NCI-H69 (cell line): ENCODE data around the gene TBCA.
A peak's percentile ranks its signal among the peaks of the same experiment; 100 is the strongest.
"Not testable (repeated sequence)": the region's sequence is repeated elsewhere in the genome, so short reads cannot be mapped to it uniquely, and the experiment has no call there.

Experiments used
- DNase-seq: peaks from one replicate; lab custom pipeline; 2025; lab: John Stamatoyannopoulos, UW

The TBCA gene

GRCh38 chr5:77709340-77709739, 66.8 kb downstream of the TBCA start:
- no peak for DNase-seq

DNA sequence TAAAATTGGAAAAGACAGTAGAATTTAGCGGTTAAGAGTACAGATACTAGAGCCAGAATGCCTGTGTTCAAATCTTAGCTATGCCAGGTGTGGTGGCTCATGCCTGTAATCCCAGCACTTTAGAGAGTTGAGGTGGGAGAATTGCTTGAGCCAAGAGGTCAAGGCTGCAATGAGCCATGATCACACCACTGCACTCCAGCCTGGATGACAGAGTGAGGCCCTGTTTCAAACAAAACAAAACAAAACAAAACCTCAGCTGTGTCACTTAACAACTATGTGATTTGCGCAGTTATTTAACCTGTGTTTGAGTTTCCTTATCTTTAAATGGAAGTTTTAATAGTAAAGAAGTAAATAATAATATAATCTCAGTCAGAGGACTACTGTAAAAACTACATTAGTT, 68.3 kb downstream of the TBCA start:
- no peak for DNase-seq

GRCh38 chr5:77699569-77699968, 76.6 kb downstream of the TBCA start:
- DNase-seq = not testable (repeated sequence)

DNA sequence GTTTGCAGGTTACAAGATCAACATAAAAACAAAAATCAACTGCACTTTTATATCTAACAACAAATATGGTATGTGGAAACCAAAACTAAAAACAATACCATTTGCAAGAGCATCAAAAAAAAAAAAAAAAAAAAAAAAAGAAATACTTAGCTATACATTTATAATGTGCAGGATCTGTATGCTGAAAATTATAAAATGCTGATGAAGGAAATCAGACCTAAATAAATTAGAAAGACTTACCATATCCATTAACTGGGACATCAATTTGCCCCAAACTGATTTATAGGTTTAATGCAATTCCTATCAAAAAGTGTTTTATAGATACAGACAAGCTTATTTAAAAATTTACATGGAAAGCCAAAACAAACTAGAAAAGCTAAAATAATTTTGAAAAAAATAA, 77.2 kb downstream of the TBCA start:
- no peak for DNase-seq

GRCh38 chr5:77697692-77698091, 78.4 kb downstream of the TBCA start:
- DNase-seq = no peak

DNA sequence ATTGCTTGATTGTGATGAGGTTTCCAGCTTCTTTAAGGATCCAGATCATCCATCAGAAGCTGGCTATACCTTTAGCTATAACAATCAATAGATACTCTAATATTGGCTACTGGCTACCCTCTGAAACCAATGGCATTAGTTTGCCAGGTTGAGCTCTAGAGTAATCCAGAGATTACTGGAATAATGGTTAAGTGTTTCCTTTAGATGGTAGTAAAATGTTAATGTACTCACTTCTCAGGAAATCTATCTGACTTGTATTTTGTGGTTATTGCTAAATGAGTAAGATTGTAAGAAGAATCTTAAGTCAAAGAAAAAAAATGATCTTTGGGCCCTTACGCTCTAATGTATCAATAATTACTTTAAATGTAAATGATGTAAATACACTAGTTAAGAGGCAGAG, 80.0 kb downstream of the TBCA start:
- no peak for DNase-seq

DNA sequence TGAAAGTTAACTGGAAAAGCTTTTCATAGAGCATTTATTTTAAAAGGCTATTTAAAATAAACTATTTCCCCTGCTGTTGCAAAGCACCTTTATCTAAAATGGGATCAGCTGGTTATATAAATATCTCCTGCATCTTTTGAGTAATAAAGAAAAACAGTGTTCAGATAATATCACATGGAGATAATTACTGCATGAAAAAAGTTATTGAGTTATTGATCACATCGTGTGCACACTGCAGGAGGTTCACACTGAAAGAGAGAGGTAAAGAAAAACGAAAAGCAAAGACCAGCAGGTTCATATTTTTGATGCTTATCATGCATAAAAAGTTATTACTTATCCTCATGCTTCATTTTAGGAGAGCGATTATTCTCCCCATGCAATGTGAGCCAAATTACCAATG, 82.2 kb downstream of the TBCA start:
- no peak for DNase-seq

DNA sequence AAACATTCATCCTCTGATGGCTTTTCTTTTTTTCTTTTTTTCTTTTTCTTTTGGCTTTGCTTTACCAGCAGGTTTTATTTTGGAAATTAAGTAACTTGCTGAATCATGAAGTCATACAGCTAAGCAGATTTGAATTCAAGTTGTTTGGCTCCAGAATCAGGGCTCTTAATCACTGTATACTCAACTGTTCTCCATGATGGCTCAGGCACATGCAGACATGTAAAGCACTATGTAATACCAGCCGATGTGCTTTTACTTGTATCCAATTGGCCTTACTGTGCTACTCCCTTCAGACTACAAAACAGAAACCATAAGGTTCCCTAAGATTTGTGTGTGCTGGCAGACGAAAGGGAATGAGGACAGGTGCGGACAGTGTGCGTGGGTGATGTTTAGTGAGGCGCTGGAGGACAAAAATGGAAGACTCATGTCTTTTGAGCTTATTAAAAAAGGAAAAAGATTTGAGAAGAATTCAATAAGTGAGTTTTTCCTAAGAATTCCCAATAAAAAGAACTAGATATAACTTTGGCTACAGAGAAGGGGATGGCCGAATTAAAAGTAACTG, 92.9 kb downstream of the TBCA start:
- no peak for DNase-seq

DNA sequence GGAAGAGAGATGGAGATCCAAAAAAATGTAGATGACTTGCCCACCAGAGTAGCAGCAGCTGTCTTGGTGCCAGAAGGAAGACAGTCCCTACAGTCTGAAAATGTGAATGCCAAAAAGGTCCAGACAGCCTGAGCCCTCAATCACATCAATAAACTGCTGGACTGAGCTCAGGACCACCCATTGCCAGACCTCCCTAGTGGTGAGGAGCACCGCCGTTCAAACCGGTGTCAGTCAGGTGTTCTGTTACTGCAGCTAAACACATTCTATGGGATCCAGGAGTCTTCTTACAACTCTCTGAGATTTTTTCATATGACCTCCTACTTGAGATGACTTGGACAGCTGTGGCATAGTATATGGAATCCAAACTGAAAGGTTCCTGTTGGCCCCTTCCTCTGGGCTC, 105.6 kb downstream of the TBCA start:
- no peak for DNase-seq

GRCh38 chr5:77669677-77670076, 106.5 kb downstream of the TBCA start:
- peak; percentile 50 for DNase-seq

DNA sequence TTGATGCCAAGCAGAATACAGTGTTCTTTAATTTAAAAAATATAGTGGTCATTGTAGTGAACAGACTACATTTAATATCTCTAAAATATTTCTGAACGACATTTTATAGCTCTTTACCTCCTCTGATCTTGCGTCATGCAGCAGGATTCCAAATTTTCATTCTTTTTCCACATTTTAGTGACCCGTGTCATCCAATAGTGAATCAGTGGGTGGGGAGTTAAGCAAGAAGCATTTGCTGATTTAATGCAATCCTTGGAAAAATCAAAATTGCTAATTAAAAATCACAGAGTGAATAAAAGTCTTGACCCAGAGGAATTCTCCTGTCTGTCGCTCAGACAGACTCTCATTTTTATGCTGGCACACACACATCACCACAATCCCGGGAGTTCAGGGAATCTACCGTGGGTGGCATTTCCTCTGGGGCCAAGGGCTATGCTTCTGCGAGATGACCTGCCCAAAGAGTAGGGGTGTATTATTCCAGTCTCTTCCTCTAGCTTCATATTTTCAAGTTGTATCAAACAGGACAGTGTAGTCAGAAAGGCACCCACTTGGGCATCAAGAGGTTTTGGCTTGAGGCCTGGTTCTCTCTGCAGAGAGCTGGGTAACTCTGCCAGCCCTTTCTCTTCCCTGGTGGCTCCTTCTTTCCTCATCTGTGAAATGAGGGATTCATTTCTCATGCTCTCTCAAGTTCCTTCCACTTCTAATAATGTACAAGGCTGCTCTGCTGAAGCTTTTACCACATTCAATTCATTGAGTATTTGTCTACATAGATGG, 112.9 kb downstream of the TBCA start:
- no peak for DNase-seq

DNA sequence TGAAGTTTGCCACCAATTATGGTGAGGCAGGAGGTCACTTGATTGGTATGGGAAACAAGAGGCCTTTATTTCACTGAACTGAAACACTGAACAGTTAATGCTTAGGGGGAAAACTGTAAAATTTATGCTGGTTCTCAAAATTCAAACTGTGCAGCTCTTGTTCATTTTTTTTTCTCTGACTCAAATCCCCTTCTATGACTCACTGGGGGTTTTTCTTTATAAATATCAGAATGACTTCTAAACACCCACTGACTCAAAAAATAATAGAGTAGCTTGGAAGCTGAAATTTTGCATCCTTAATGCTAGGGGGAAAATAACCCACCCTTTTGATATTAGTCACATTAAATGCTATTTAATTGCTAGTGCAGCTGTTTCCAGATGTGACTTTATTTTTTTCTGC, 113.5 kb downstream of the TBCA start:
- DNase-seq = no peak

DNA sequence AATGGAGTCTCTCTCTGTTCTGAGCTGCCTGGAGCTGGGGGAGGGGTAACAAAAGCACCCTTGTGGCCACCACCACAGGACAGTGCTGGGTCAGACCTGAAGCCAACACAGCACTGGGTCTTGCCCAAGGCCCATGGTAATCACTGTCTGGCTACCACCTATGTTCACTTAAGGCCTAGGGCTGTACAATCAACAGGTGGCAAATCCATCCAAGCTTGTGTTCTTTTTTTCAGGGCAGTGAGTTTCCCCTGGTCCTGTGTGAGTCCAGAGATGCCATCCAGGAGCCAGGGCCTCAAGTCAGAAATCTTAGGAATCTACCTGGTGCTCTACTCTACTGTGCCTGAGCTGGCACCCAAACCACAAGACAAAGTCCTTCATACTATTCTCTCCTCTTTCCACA, 117.5 kb downstream of the TBCA start:
- DNase-seq = no peak

- DNase-seq = no peak
These were observed 124.8 kb downstream of the TBCA start for GRCh38 chr5:77651343-77651742.

GRCh38 chr5:77650686-77651085, 125.5 kb downstream of the TBCA start:
- DNase-seq = no peak

DNA sequence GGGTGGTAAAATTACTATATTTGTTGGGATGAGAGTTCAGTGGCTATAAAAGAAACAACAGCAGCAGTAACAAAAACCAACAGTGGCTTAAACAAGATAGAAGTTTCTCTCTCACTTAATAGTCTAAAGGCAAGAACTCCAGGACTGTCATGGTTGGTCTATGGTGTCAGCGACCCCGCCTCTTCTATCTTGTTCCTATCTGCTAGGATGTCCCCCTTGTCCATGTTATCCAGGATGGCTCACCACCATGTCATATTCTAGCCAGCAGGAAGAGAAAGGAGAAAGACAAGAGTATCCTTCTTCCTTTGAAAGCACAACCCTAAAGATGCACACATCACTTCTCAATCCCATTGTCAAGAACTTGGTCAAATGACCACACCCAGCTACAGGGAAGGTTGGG, 126.4 kb downstream of the TBCA start:
- DNase-seq = no peak

DNA sequence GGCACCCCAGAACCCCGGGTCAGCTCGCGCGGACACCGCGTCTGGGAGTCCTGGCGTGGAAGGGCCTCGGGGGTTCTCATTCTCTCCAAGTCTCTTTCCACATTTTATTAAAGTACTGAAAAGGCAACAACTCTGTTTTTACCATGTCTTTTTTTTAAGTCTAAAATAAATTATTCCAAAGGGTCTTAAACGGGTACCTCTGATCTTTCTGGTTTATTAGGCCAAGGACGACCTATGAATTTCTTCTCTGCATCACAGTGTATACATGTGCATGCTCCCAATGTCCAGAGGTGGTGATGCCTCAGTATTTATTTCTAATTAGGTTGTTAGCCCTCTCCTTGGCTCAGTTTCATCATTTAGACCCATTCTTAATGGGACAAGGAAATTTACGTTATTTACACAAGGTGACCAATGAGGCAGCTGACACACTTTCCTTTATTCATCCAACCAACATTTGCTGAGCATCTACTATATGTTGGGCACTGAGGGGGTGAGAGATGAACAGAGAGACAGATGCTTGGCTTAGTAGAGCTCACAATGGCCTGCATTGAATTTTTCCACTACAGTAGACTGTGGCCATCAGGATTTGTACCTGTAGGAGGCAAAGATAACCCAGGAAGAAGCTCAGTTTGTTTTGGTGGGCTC, 130.0 kb downstream of the TBCA start:
- no peak for DNase-seq

DNA sequence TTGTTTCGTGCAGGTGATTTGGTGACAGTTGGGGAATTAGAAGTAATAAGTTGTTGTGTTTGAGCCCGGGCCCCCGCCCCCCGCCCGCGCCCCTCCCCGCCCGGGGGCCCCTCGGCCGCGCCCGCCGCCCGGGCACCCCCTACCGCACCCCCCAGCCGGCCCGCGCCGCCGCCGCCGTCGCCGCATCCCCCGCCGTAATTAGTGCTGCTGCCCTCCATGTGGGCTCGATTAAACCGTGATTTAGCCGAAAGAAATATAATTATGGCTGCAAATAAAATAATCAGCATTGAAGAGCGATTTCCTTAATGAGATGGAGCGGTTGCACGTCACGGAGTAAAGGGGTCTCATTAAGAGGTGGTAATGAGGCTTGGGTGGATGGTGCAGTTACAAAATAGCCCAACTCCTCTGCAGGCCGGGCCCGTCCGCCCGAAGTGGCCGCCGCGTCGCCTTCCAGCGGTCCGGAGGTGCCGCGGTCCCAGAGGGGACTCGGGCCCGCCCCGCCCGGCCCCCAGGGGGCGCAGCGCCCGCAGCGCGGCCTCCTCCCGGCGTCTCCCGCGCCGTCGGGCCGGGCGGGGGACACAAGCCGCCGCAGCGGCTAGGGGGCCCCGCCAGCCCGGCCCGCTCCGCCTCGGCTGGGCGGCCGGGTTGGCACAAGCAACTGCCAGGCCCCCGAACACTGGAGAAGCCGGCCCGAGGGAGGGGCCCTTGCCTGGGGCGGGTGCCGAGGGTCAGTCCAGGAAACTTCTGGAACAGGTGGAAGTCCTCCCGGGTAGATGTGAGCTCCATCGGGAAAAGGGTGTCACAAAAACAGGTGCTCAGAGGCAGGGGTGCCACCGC, 130.8 kb downstream of the TBCA start:
- DNase-seq = peak; percentile 71

- peak; percentile 85 for DNase-seq
These were observed 131.6 kb downstream of the TBCA start for GRCh38 chr5:77644371-77645157.

GRCh38 chr5:77643654-77644370, 132.3 kb downstream of the TBCA start:
- DNase-seq = peak; percentile 69
